ENCODE results near the gene DIABLO. TPM values are rescaled to one million over a fixed set of nuclear protein-coding genes. Genes with fewer than 3 reads are reported as not detected.
"Not testable (repeated sequence)": the region's sequence is repeated elsewhere in the genome, so short reads cannot be mapped to it uniquely, and the experiment has no call there.

Gene DIABLO
- total RNA-seq, 1 experiment from 2014 or later = 116 TPM

- DNase-seq (ENCODE audit: low spot score) = no peak
Measured at GRCh38 chr12:122208073-122208820, 17.6 kb downstream of the DIABLO start.

GRCh38 chr12:122207391-122207790, 18.5 kb downstream of the DIABLO start:
- no peak for DNase-seq (ENCODE audit: low spot score)

- no peak for DNase-seq (ENCODE audit: low spot score)
Measured at GRCh38 chr12:122206976-122207375, 18.9 kb downstream of the DIABLO start.

GRCh38 chr12:122206111-122206881, 19.6 kb downstream of the DIABLO start:
- DNase-seq (ENCODE audit: low spot score) = no peak

- DNase-seq (ENCODE audit: low spot score) = no peak
Measured at GRCh38 chr12:122205053-122205925, 20.6 kb downstream of the DIABLO start.

- no peak for DNase-seq (ENCODE audit: low spot score)
Measured at GRCh38 chr12:122204167-122205052, 21.4 kb downstream of the DIABLO start.

- no peak for DNase-seq (ENCODE audit: low spot score)
Measured at GRCh38 chr12:122203301-122204166, 22.3 kb downstream of the DIABLO start, which contains the start of gene B3GNT4. Gene B3GNT4, plus strand, starts transcription at chr12:122203709. Its CDS starts 910 bp downstream, at chr12:122204619.

- DNase-seq (ENCODE audit: low spot score) = not testable (repeated sequence)
Measured at GRCh38 chr12:122202811-122203210, 23.0 kb downstream of the DIABLO start.

GRCh38 chr12:122202017-122202416, 23.8 kb downstream of the DIABLO start:
- no peak for DNase-seq (ENCODE audit: low spot score)

- no peak for DNase-seq (ENCODE audit: low spot score)
Measured at GRCh38 chr12:122201381-122201780, 24.5 kb downstream of the DIABLO start.

GRCh38 chr12:122200541-122201175, 25.2 kb downstream of the DIABLO start:
- no peak for DNase-seq (ENCODE audit: low spot score)

GRCh38 chr12:122199484-122200355, 26.1 kb downstream of the DIABLO start:
- DNase-seq (ENCODE audit: low spot score) = no peak

GRCh38 chr12:122197612-122197966, 28.3 kb downstream of the DIABLO start:
- DNase-seq (ENCODE audit: low spot score) = no peak

GRCh38 chr12:122195405-122195804, 30.4 kb downstream of the DIABLO start:
- DNase-seq (ENCODE audit: low spot score) = no peak

GRCh38 chr12:122194804-122195203, 31.0 kb downstream of the DIABLO start:
- DNase-seq (ENCODE audit: low spot score) = no peak

GRCh38 chr12:122192441-122192840, 33.4 kb downstream of the DIABLO start:
- no peak for DNase-seq (ENCODE audit: low spot score)

GRCh38 chr12:122190842-122191668, 34.8 kb downstream of the DIABLO start:
- peak; percentile 63 for DNase-seq (ENCODE audit: low spot score)
